ENCODE results near the gene ENPP6. TPM values are rescaled to one million over a fixed set of nuclear protein-coding genes. Genes with fewer than 3 reads are reported as not detected.

Gene ENPP6
- total and polyA plus RNA-seq, 2 donors (not counting 3 experiments of a cell fraction or from before 2014, with no cell fraction given): not detected

GRCh38 chr4:184091986-184092385 lies 125.7 kb downstream of the ENPP6 start:
- TF ChIP-seq MYC (IDR thresholded peaks at IDR 0.05; ENCODE audit: low read depth, low read length): no peak
- TF ChIP-seq GATA2 (IDR thresholded peaks at IDR 0.05; ENCODE audit: insufficient read depth, insufficient read length, low read depth, low read length): no peak
- TF ChIP-seq POLR2AphosphoS5 (IDR thresholded peaks at IDR 0.05; ENCODE audit: insufficient read depth, low read depth, low read length): no peak
- TF ChIP-seq JUN (IDR thresholded peaks at IDR 0.05; ENCODE audit: borderline replicate concordance, insufficient read depth, insufficient read length, low read depth): no peak
- no peak for TF ChIP-seq CTCF (IDR thresholded peaks at IDR 0.05; ENCODE audit: extremely low read depth in 1 of 2, insufficient read depth in 1 of 2, low read depth in 1 of 2, low read length in 2 of 2)
- TF ChIP-seq POLR2A (IDR thresholded peaks at IDR 0.05; ENCODE audit: low read depth, low read length): no peak
- no peak for TF ChIP-seq FOS (IDR thresholded peaks at IDR 0.05; ENCODE audit: borderline replicate concordance, insufficient read depth, low read length)
- TF ChIP-seq EZH2 (IDR thresholded peaks at IDR 0.05; ENCODE audit: borderline replicate concordance, low read depth, low read length, severe bottlenecking): no peak
- TF ChIP-seq MAX (IDR thresholded peaks at IDR 0.05; ENCODE audit: insufficient read depth, insufficient read length): no peak
- dilution Hi-C loops (cut with MboI; ENCODE audit: extremely low pct_ligation_motif_present, low sequenced_read_pairs): no loop called here
- DNase-seq (ENCODE audit: low read depth, low spot score): no peak
- no peak overlapping the region for H3K9ac ChIP-seq (replicated peaks; ENCODE audit: extremely low read depth, insufficient read depth, low read length)
- CTCF ChIA-PET: no interaction called here
- BruUV-seq (replicated peaks): no TSS peak
- FAIRE-seq: no peak
- no peak overlapping the region for H2AFZ ChIP-seq (ENCODE audit: low read depth, low read length)
- no peak overlapping the region for H3K4me2 ChIP-seq (ENCODE audit: insufficient read depth, low read length)
- H3K9me1 ChIP-seq (replicated peaks; ENCODE audit: control insufficient read depth, extremely low read depth, insufficient read depth, low read length): no peaks in the 10 kb centered on the region
- H3K4me3 ChIP-seq (replicated peaks in 1 of 3; ENCODE audit: insufficient read depth in 1 of 3, low read depth in 1 of 3, low read length in 3 of 3): no peak overlapping the region
- no peaks in the 10 kb centered on the region for H3K9me3 ChIP-seq (replicated peaks; ENCODE audit: control insufficient read depth, insufficient read depth, low read length)
- H4K20me1 ChIP-seq (replicated peaks; ENCODE audit: control insufficient read depth, extremely low read depth, insufficient read depth, low read length): no peaks in the 10 kb centered on the region
- no peaks in the 10 kb centered on the region for H3K4me1 ChIP-seq (ENCODE audit: control insufficient read depth, extremely low read depth, insufficient read depth, low read length)
- no peak overlapping the region for H3K27ac ChIP-seq (ENCODE audit: insufficient read depth, low read depth, low read length)
- POLR2A ChIA-PET: no interaction called here
- intact Hi-C loops (cut with micrococcal nuclease): no loop called here
- no peaks in the 10 kb centered on the region for H3K27me3 ChIP-seq (ENCODE audit: control insufficient read depth in 2 of 2, insufficient read depth in 2 of 2, low read length in 2 of 2)
- no peaks in the 10 kb centered on the region for H3K36me3 ChIP-seq (ENCODE audit: control insufficient read depth in 2 of 2, extremely low read depth in 1 of 2, insufficient read depth in 2 of 2, low read length in 2 of 2)
- H3K79me2 ChIP-seq (ENCODE audit: control insufficient read depth, insufficient read depth, low read length): no peaks in the 10 kb centered on the region

Data from endothelial cell of umbilical vein (primary cell).